GM10266 (cell line): Measurements from ENCODE around the gene KAT2B.

Experiments
- DNase-seq: peaks from one replicate; pipeline ENCODE4 v3.0.0; 2012; ENCODE audit errors: extremely low spot score
- CTCF ChIP-seq: IDR thresholded peaks from 2 replicates; pipeline ENCODE4 v1.5.1; 2012; ENCODE audit warnings: mild to moderate bottlenecking, low read depth; ENCODE audit not compliant: control insufficient read depth, insufficient read depth; ENCODE audit errors: missing control alignments

The KAT2B gene

GRCh38 chr3:20128358-20128757 lies 88.1 kb downstream of the KAT2B start:
- no peak for DNase-seq
- TF ChIP-seq CTCF: no peak

DNA sequence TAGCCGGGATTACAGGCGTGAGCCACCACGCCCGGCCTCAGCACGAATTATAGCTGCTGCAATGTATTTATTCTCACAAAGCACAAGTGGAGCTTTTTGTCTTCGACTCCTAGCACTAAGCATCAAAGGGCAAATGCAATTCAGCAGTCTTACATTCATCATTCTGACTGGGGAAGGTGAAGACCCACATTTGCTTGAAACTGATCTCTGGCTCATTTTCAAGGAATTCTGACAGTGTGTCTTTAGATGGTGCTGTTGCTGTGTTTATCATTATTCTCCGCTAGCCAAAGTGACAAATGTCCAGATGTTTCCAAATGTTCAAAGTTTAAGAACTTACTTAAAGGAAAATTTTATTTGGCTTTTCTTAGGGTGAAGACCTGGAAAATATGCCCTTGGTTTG lies 89.9 kb downstream of the KAT2B start:
- DNase-seq: no peak
- no peak for TF ChIP-seq CTCF

- DNase-seq: no peak
- no peak for TF ChIP-seq CTCF
Observed at GRCh38 chr3:20136231-20136630, 96.0 kb downstream of the KAT2B start.

- TF ChIP-seq CTCF: no peak
- no peak for DNase-seq
Observed at GRCh38 chr3:20137647-20138046, 97.4 kb downstream of the KAT2B start.

- TF ChIP-seq CTCF: no peak
- no peak for DNase-seq
Observed at GRCh38 chr3:20140881-20141280, 100.6 kb downstream of the KAT2B start.

- DNase-seq: no peak
- no peak for TF ChIP-seq CTCF
Observed at GRCh38 chr3:20141316-20141715, 101.1 kb downstream of the KAT2B start.

DNA sequence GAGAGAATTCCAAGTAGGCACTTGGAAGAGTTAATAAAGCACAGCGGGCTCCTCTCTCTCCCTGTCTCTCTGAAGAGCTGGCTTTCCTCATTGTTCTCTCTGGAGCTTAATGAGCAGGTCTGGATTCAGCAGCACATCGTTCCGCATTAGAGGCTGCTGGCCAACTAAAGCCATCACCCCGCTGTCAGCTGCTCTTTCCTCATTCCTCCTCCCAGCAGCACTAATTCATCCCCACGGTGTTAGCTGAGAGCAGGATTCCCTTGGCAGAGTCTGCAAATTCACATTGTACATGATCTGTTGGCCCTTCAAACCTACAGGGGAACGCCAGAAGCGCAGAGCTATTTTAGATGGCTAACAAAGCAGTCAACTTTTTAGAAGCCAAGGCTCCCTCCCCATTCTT lies 101.6 kb downstream of the KAT2B start:
- no peak for TF ChIP-seq CTCF
- no peak for DNase-seq

GRCh38 chr3:20142517-20142916 lies 102.3 kb downstream of the KAT2B start:
- DNase-seq: no peak
- no peak for TF ChIP-seq CTCF
